ENCODE measurements around the gene LRMDA.

- TF ChIP-seq, protein P1, sequence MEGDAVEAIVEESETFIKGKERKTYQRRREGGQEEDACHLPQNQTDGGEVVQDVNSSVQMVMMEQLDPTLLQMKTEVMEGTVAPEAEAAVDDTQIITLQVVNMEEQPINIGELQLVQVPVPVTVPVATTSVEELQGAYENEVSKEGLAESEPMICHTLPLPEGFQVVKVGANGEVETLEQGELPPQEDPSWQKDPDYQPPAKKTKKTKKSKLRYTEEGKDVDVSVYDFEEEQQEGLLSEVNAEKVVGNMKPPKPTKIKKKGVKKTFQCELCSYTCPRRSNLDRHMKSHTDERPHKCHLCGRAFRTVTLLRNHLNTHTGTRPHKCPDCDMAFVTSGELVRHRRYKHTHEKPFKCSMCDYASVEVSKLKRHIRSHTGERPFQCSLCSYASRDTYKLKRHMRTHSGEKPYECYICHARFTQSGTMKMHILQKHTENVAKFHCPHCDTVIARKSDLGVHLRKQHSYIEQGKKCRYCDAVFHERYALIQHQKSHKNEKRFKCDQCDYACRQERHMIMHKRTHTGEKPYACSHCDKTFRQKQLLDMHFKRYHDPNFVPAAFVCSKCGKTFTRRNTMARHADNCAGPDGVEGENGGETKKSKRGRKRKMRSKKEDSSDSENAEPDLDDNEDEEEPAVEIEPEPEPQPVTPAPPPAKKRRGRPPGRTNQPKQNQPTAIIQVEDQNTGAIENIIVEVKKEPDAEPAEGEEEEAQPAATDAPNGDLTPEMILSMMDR (IDR thresholded peaks at IDR 0.05), result no peak
- TF ChIP-seq POLR2A (IDR thresholded peaks at IDR 0.05), result no peak
These were observed 275.8 kb downstream of the LRMDA start for GRCh38 chr10:75707080-75707840.

All from body of pancreas (tissue), 4 donors.